ENCODE data around the gene IRF7.

GRCh38 chr11:620201-620600 is 4.5 kb upstream of the IRF7 start:
- no peak for TF ChIP-seq YY1 (IDR thresholded peaks at IDR 0.05)
- TF ChIP-seq CTCF (IDR thresholded peaks at IDR 0.05; ENCODE audit: low read depth, low read length, missing input control): no peak
- no peak for TF ChIP-seq SP1 (IDR thresholded peaks at IDR 0.05)
- TF ChIP-seq ATF3 (IDR thresholded peaks at IDR 0.05): no peak
- TF ChIP-seq TAF1 (conservative IDR thresholded peaks at IDR 0.05): no peak
- TF ChIP-seq GABPA (IDR thresholded peaks at IDR 0.05 in 1 of 2, conservative IDR thresholded peaks at IDR 0.05 in 1 of 2): no peak
- no peak for TF ChIP-seq EGR1 (IDR thresholded peaks at IDR 0.05; ENCODE audit: low read depth in 2 of 2)
- TF ChIP-seq RAD21 (IDR thresholded peaks at IDR 0.05): no peak
- TF ChIP-seq REST (IDR thresholded peaks at IDR 0.05): no peak
- TF ChIP-seq JUND (IDR thresholded peaks at IDR 0.05): no peak
- TF ChIP-seq MAX (IDR thresholded peaks at IDR 0.05): no peak
- TF ChIP-seq RXRA (IDR thresholded peaks at IDR 0.05): no peak
- no peak for TF ChIP-seq HNF4A (conservative IDR thresholded peaks at IDR 0.05)
- no peak for TF ChIP-seq ZBTB33 (IDR thresholded peaks at IDR 0.05)

Data from liver (tissue), 3 donors.